H1 (cell line): ENCODE results near the gene ABLIM1. TPM values are rescaled to one million over a fixed set of nuclear protein-coding genes. Genes with fewer than 3 reads are reported as not detected.

ENCODE experiments used
- CTCF ChIA-PET: fragments of 300-600 bp; sonication (Branson Sonifier 250); formaldehyde crosslinking; loops from one replicate; lab custom pipeline; 2021; ENCODE audit not compliant: partially characterized antibody; lab: Charles Lee
- POLR2A ChIA-PET: fragments of 300-600 bp; sonication (Branson Sonifier 250); formaldehyde crosslinking; loops from one replicate; lab custom pipeline; 2021; ENCODE audit warnings: inconsistent platforms; ENCODE audit not compliant: partially characterized antibody; lab: Charles Lee
- DNase-seq, 2 experiments: peaks; one replicate each; pipeline versions ENCODE4 v3.0.0 to v3.0.0-alpha.2; 2010 to 2022; ENCODE audit warnings: low spot score in 2 of 2, low read depth in 1 of 2, mixed read lengths in 1 of 2
- FAIRE-seq: peaks from 2 replicates; lab custom pipeline; 2011; peaks lifted over from hg19 to GRCh38; lab: Jason Lieb, UNC
- H2AFZ ChIP-seq: 2 replicates; pipeline ENCODE4 v1.8.1; 2012; ENCODE audit warnings: low read length, inconsistent platforms
- H2AK5ac ChIP-seq: 2 replicates; pipeline ENCODE4 v1.6.1; 2013; ENCODE audit warnings: low read depth, low read length
- H2BK120ac ChIP-seq: replicated peaks from 2 replicates; pipeline ENCODE3; 2013; ENCODE audit warnings: low read depth, low read length, inconsistent platforms
- H2BK12ac ChIP-seq: 2 replicates; pipeline ENCODE4 v1.6.1; 2013; ENCODE audit warnings: low read depth, low read length
- H2BK15ac ChIP-seq: 2 replicates; pipeline ENCODE4 v1.6.1; 2013; ENCODE audit warnings: low read length
- H2BK20ac ChIP-seq: 2 replicates; pipeline ENCODE4 v1.6.1; 2013; ENCODE audit warnings: low read length
- H2BK5ac ChIP-seq: 2 replicates; pipeline ENCODE4 v1.6.1; 2013; ENCODE audit warnings: low read depth, low read length
- H3K14ac ChIP-seq: 2 replicates; pipeline ENCODE4 v1.6.1; 2013; ENCODE audit warnings: inconsistent platforms; ENCODE audit not compliant: insufficient read length
- H3K18ac ChIP-seq: 2 replicates; pipeline ENCODE4 v1.6.1; 2013; ENCODE audit warnings: low read length; ENCODE audit errors: extremely low read depth
- H3K23ac ChIP-seq: 2 replicates; pipeline ENCODE4 v1.6.1; 2013; ENCODE audit warnings: inconsistent platforms; ENCODE audit not compliant: insufficient read length
- H3K23me2 ChIP-seq: 2 replicates; pipeline ENCODE4 v1.6.1; 2013; ENCODE audit warnings: low read depth, low read length
- H3K27ac ChIP-seq: 2 replicates; pipeline ENCODE4 v1.6.1; 2011; ENCODE audit warnings: low read depth, low read length, inconsistent platforms
- H3K27me3 ChIP-seq, 4 experiments: replicated peaks in 1 of 4; 1 replicate in 1 of 4; 2 replicates in 3 of 4; pipeline versions ENCODE4 v1.6.1 to v1.8.1; 2011 to 2013; ENCODE audit warnings: low read length in 3 of 4, mild to moderate bottlenecking in 3 of 4, inconsistent platforms in 2 of 4, mixed read lengths in 2 of 4, moderate library complexity in 1 of 4; ENCODE audit not compliant: control insufficient read depth in 3 of 4, insufficient read depth in 3 of 4; ENCODE audit errors: extremely low read depth in 1 of 4
- H3K36me3 ChIP-seq, 4 experiments: 2 replicates each; pipeline versions ENCODE4 v1.6.1 to v1.8.1; 2011 to 2013; ENCODE audit warnings: mild to moderate bottlenecking in 4 of 4, low read length in 3 of 4, moderate library complexity in 2 of 4, control low read depth in 1 of 4, inconsistent platforms in 1 of 4; ENCODE audit not compliant: insufficient read depth in 4 of 4, control insufficient read depth in 2 of 4
- H3K4ac ChIP-seq: replicated peaks from 2 replicates; pipeline ENCODE3; 2013; ENCODE audit warnings: low read length, low read depth, mixed read lengths, inconsistent platforms; ENCODE audit not compliant: insufficient read length
- H3K4me1 ChIP-seq, 4 experiments: replicated peaks in 1 of 4; 1 replicate in 1 of 4; 2 replicates in 3 of 4; pipeline versions ENCODE4 v1.6.1 to v1.8.1; 2011 to 2013; ENCODE audit warnings: low read length in 3 of 4, inconsistent platforms in 2 of 4, mixed read lengths in 1 of 4; ENCODE audit not compliant: insufficient read depth in 4 of 4, control insufficient read depth in 3 of 4
- H3K4me2 ChIP-seq, 2 experiments: 2 replicates each; pipeline versions ENCODE4 v1.6.1 to v1.8.1; 2011 to 2013; ENCODE audit warnings: low read depth in 2 of 2, low read length in 2 of 2, control low read depth in 1 of 2, inconsistent platforms in 1 of 2, mild to moderate bottlenecking in 1 of 2; ENCODE audit not compliant: insufficient read depth in 1 of 2
- H3K4me3 ChIP-seq, 4 experiments: fragments of 200-600, 300-600 bp in 1 of 4; sonication (generic), shearing (Covaris generic), sonication (Bioruptor Twin) in 1 of 4; 2 replicates each; pipeline versions ENCODE4 v1.5.1 to v1.8.1; 2011 to 2016; ENCODE audit warnings: low read length in 4 of 4, low read depth in 3 of 4, control low read depth in 2 of 4, inconsistent platforms in 2 of 4, mild to moderate bottlenecking in 2 of 4, mixed read lengths in 1 of 4, moderate library complexity in 1 of 4; ENCODE audit not compliant: insufficient read depth in 2 of 4; ENCODE audit errors: extremely low read depth in 1 of 4
- H3K56ac ChIP-seq: replicated peaks from 2 replicates; pipeline ENCODE3; 2013; ENCODE audit warnings: low read depth, mild to moderate bottlenecking, mixed read lengths, low read length, inconsistent platforms; ENCODE audit not compliant: insufficient read length
- H3K79me1 ChIP-seq: 2 replicates; pipeline ENCODE4 v1.6.1; 2013; ENCODE audit warnings: low read depth, low read length, control low read depth
- H3K79me2 ChIP-seq, 2 experiments: 2 replicates each; pipeline versions ENCODE4 v1.6.1 to v1.8.1; 2012 to 2013; ENCODE audit warnings: low read length in 2 of 2, mild to moderate bottlenecking in 2 of 2, inconsistent platforms in 1 of 2; ENCODE audit not compliant: insufficient read depth in 2 of 2, control insufficient read depth in 1 of 2
- H3K9ac ChIP-seq, 4 experiments: replicated peaks in 1 of 4; 1 replicate in 1 of 4; 2 replicates in 3 of 4; pipeline versions ENCODE4 v1.6.1 to v1.8.1; 2011 to 2013; ENCODE audit warnings: low read depth in 3 of 4, low read length in 3 of 4, control low read depth in 2 of 4, mild to moderate bottlenecking in 2 of 4, moderate library complexity in 2 of 4, inconsistent platforms in 1 of 4; ENCODE audit errors: extremely low read depth in 1 of 4
- H3K9me3 ChIP-seq, 2 experiments: 2 replicates each; pipeline versions ENCODE4 v1.6.1 to v1.8.1; 2012 to 2013; ENCODE audit warnings: mild to moderate bottlenecking in 2 of 2, moderate library complexity in 2 of 2, control low read depth in 1 of 2, inconsistent platforms in 1 of 2, low read depth in 1 of 2, low read length in 1 of 2, mixed read lengths in 1 of 2; ENCODE audit not compliant: insufficient read depth in 2 of 2
- H4K20me1 ChIP-seq, 2 experiments: replicated peaks in 1 of 2; 2 replicates each; pipeline versions ENCODE3 to v1.8.1; 2011 to 2013; ENCODE audit warnings: inconsistent platforms in 2 of 2, low read length in 2 of 2, mild to moderate bottlenecking in 1 of 2; ENCODE audit not compliant: insufficient read depth in 2 of 2, control insufficient read depth in 1 of 2
- H4K5ac ChIP-seq: 2 replicates; pipeline ENCODE4 v1.6.1; 2013; ENCODE audit warnings: low read length, low read depth, mixed read lengths, inconsistent platforms; ENCODE audit not compliant: insufficient read length
- H4K8ac ChIP-seq: 2 replicates; pipeline ENCODE4 v1.8.0; 2013; ENCODE audit warnings: mild to moderate bottlenecking, moderate library complexity, low read length, inconsistent platforms; ENCODE audit not compliant: insufficient read depth; ENCODE audit errors: extremely low read depth
- H4K91ac ChIP-seq: replicated peaks from 2 replicates; pipeline ENCODE3; 2013; ENCODE audit warnings: low read length, mixed read lengths, inconsistent platforms; ENCODE audit not compliant: insufficient read length
- BRCA1 ChIP-seq: IDR thresholded peaks from 2 replicates; pipeline ENCODE4 v1.6.1; 2012; ENCODE audit warnings: low read depth, low read length, improper control_type of control experiment
- CREB1 ChIP-seq: IDR thresholded peaks from 2 replicates; pipeline ENCODE4 v1.6.1; 2012; ENCODE audit warnings: inconsistent platforms
- KDM1A ChIP-seq: fragments of 200-600, 300-600 bp; sonication (generic); IDR thresholded peaks from 2 replicates; pipeline ENCODE4 v1.7.1; 2016; ENCODE audit warnings: mild to moderate bottlenecking, low read length, borderline replicate concordance
- KDM4A ChIP-seq: IDR thresholded peaks from one replicate; pipeline ENCODE4 v1.7.1; 2012; ENCODE audit warnings: low read depth, mild to moderate bottlenecking, moderate library complexity, low read length, inconsistent platforms; ENCODE audit not compliant: severe bottlenecking
- KDM5A ChIP-seq: fragments of 200-600 bp; IDR thresholded peaks from 2 replicates; pipeline ENCODE4 v1.7.1; 2012; ENCODE audit warnings: mild to moderate bottlenecking, low read length, inconsistent platforms, mixed read lengths
- MAX ChIP-seq: IDR thresholded peaks from 2 replicates; pipeline ENCODE4 v1.6.1; 2012; ENCODE audit warnings: inconsistent platforms
- POU5F1 ChIP-seq: IDR thresholded peaks from 2 replicates; pipeline ENCODE4 v1.6.1; 2011; ENCODE audit warnings: low read depth, mild to moderate bottlenecking, low read length, moderate library complexity
- SIN3A ChIP-seq, 2 experiments: IDR thresholded peaks in 1 of 2; conservative IDR thresholded peaks in 1 of 2; 2 replicates each; pipeline ENCODE4 v1.6.1; 2011 to 2012; ENCODE audit warnings: low read length in 2 of 2, improper control_type of control experiment in 1 of 2, low read depth in 1 of 2, mild to moderate bottlenecking in 1 of 2
- SIRT6 ChIP-seq: IDR thresholded peaks from one replicate; pipeline ENCODE4 v1.7.1; 2012; ENCODE audit warnings: low read length, inconsistent platforms
- SRF ChIP-seq: IDR thresholded peaks from 2 replicates; pipeline ENCODE4 v1.6.1; 2011; ENCODE audit warnings: mild to moderate bottlenecking, low read depth, low read length, moderate library complexity
- TAF1 ChIP-seq: IDR thresholded peaks from 2 replicates; pipeline ENCODE4 v1.6.1; 2011; ENCODE audit warnings: mild to moderate bottlenecking, low read depth, low read length
- WGBS, 2 experiments: shearing (Covaris generic) in 1 of 2; methylation state at CpG; one replicate each; pipeline versions ENCODE4 v1.1.6 to v1.1.7; 2013 to 2015; ENCODE audit warnings: low lambda C conversion rate in 2 of 2, mixed read lengths in 2 of 2, inconsistent platforms in 1 of 2, low coverage in 1 of 2, missing lambda C conversion rate in 1 of 2; ENCODE audit not compliant: insufficient replicate concordance in 2 of 2, insufficient coverage in 1 of 2, insufficient read length in 1 of 2; ENCODE audit errors: extremely low coverage in 1 of 2, missing lambda C conversion rate in 1 of 2; 5-methylcytosine and 5-hydroxymethylcytosine counted together
- polyA plus RNA-seq, 7 experiments: library from polyadenylated mRNA; depleted of rRNA in 3 of 7; stranded (reverse) in 5 of 7; unstranded in 2 of 7; fragments of >200 nt in 5 of 7; fragments of 200-250 nt in 2 of 7; gene quantifications; 1 replicate in 5 of 7; 2 replicates in 1 of 7; 4 replicates in 1 of 7; pipeline versions ENCODE4 v1.2.1 to v1.2.3, GENCODE V29; 2011 to 2013; ENCODE audit warnings: missing spikeins in 2 of 7, mixed read lengths in 2 of 7
- total RNA-seq: library from RNA; stranded (reverse); fragmentation: NEBNext Ultra II Directional; extraction: Animal tissue kit (Norgen Biotek cat#: 25700); gene quantifications from 2 replicates; pipeline ENCODE4 v1.2.1, GENCODE V29; 2021

Gene ABLIM1
- total and polyA plus RNA-seq, 2 of the 8 experiments (the other 6 are each of a cell fraction or from before 2014, with no cell fraction given), result 51.2 to 51.7 TPM

GRCh38 chr10:114607358-114607998 is 50.6 kb downstream of the ABLIM1 start:
- Histone ChIP-seq H4K20me1 (no peaks in the 10 kb centered on the region), H3K9ac (no peak overlapping the region), H3K36me3 (no peaks in the 10 kb centered on the region), H2BK120ac (no peak overlapping the region), H2BK12ac (no peak overlapping the region), H3K56ac (no peak overlapping the region), H2AK5ac (no peak overlapping the region), H3K27me3 (no peaks in the 10 kb centered on the region; a peak in 1 of 7 replicates), H3K4me2 (no peak overlapping the region), H3K18ac (no peak overlapping the region), H4K5ac (no peak overlapping the region), H3K9me3 (no peaks in the 10 kb centered on the region), H3K4me1 (0 out of 7 replicates have a peak, but pooled peaks cover 0 to 2% (median 0%) of the 10 kb centered on the region in 4 experiments), H2AFZ (no peak overlapping the region), H4K8ac (no peak overlapping the region), H2BK15ac (no peak overlapping the region), H3K23ac (no peak overlapping the region), H3K79me1 (no peaks in the 10 kb centered on the region), H3K79me2 (no peaks in the 10 kb centered on the region), H2BK20ac (no peak overlapping the region), H3K23me2 (no peaks in the 10 kb centered on the region), H2BK5ac (no peak overlapping the region), H3K14ac (no peak overlapping the region), H3K27ac (no peak overlapping the region), H4K91ac (no peak overlapping the region), H3K4ac (no peak overlapping the region), H3K4me3 (no peak overlapping the region)
- 81% methylated on average over 8 of the region's 8 CpGs; no CpG with 5 or more reads in 1 of the 2 experiments for WGBS, 2 experiments
- ChIA-PET POLR2A (no interaction called here), CTCF (interaction anchor here (1.2 kb wide), 1 partner anchor 55 kb away, joined by 4 read pairs; no protein-coding TSS in a partner anchor)
- DNase-seq (no peak), FAIRE-seq (no peak)
- TF ChIP-seq SRF (no peak), SIN3A (conservative IDR thresholded peaks at IDR 0.05 in 1 of 2, IDR thresholded peaks at IDR 0.05 in 1 of 2; ENCODE audit: low read depth in 1 of 2, low read length in 2 of 2) (no peak), TAF1 (no peak), CREB1 (no peak), KDM5A (no peak), KDM1A (no peak), MAX (no peak), POU5F1 (no peak), SIRT6 (no peak), BRCA1 (no peak), KDM4A (no peak)
